DND-41 (cell line): ENCODE results near the gene ERC2.

Source experiments
- ATAC-seq: fragments of 200-7000 bp; cut with Tn5 transposase; 3 replicates; pipeline ENCODE4 v1.9.1; 2021; ENCODE audit warnings: low read depth; ENCODE audit not compliant: insufficient read depth
- DNase-seq: peaks from one replicate; pipeline ENCODE4 v3.0.0-alpha.2; 2020
- H2AFZ ChIP-seq: 2 replicates; pipeline ENCODE4 v1.6.0; 2012; ENCODE audit warnings: low read depth, low read length
- H3K27ac ChIP-seq: 2 replicates; pipeline ENCODE4 v1.5.1; 2012; ENCODE audit warnings: low read length, inconsistent platforms
- H3K27me3 ChIP-seq: fragments of 200-600 bp; sonication (generic); 2 replicates; pipeline ENCODE4 v1.6.0; 2012; ENCODE audit warnings: low read length, mild to moderate bottlenecking, inconsistent platforms; ENCODE audit not compliant: insufficient read depth, poor library complexity
- H3K36me3 ChIP-seq: 2 replicates; pipeline ENCODE4 v1.5.1; 2012; ENCODE audit warnings: low read length, inconsistent platforms; ENCODE audit not compliant: insufficient read depth
- H3K4me1 ChIP-seq: 2 replicates; pipeline ENCODE4 v1.5.1; 2012; ENCODE audit warnings: mild to moderate bottlenecking, low read length; ENCODE audit not compliant: insufficient read depth
- H3K4me2 ChIP-seq: 2 replicates; pipeline ENCODE4 v1.6.0; 2012; ENCODE audit warnings: mild to moderate bottlenecking, moderate library complexity, low read length, inconsistent platforms; ENCODE audit not compliant: insufficient read depth
- H3K4me3 ChIP-seq, 2 experiments: fragments of 200-600 bp in 1 of 2; shearing (Covaris generic) in 1 of 2; 2 replicates each; pipeline ENCODE4 v1.5.1; 2012 to 2016; ENCODE audit warnings: inconsistent platforms in 2 of 2, low read length in 2 of 2, mild to moderate bottlenecking in 2 of 2, low read depth in 1 of 2, moderate library complexity in 1 of 2
- H3K79me2 ChIP-seq: 2 replicates; pipeline ENCODE4 v1.6.0; 2012; ENCODE audit warnings: low read length, inconsistent platforms; ENCODE audit not compliant: insufficient read depth
- H3K9ac ChIP-seq: 2 replicates; pipeline ENCODE4 v1.6.0; 2012; ENCODE audit warnings: low read depth, mild to moderate bottlenecking, inconsistent platforms, low read length, moderate library complexity
- H3K9me3 ChIP-seq: 2 replicates; pipeline ENCODE4 v1.5.1; 2012; ENCODE audit warnings: low read length, moderate library complexity, mild to moderate bottlenecking, inconsistent platforms; ENCODE audit not compliant: insufficient read depth, severe bottlenecking
- H4K20me1 ChIP-seq: 2 replicates; pipeline ENCODE4 v1.6.0; 2012; ENCODE audit warnings: low read length; ENCODE audit not compliant: insufficient read depth
- CTCF ChIP-seq: IDR thresholded peaks from 2 replicates; pipeline ENCODE4 v1.5.1; 2012; ENCODE audit warnings: borderline replicate concordance, low read length, moderate library complexity, mild to moderate bottlenecking; ENCODE audit not compliant: poor library complexity, severe bottlenecking; ENCODE audit errors: extremely low read depth
- EZH2 ChIP-seq: IDR thresholded peaks from 3 replicates; pipeline ENCODE4 v1.6.1; 2012; ENCODE audit warnings: borderline replicate concordance, low read depth, mild to moderate bottlenecking, moderate library complexity, low read length, inconsistent platforms; ENCODE audit not compliant: severe bottlenecking

ERC2 gene

GRCh38 chr3:55597641-55598040 lies 870.6 kb downstream of the ERC2 start:
- H2AFZ ChIP-seq: no peak overlapping the region
- no peaks in the 10 kb centered on the region for H3K36me3 ChIP-seq
- no peak for ATAC-seq
- no peaks in the 10 kb centered on the region for H3K4me1 ChIP-seq
- no peaks in the 10 kb centered on the region for H4K20me1 ChIP-seq
- H3K9ac ChIP-seq: no peak overlapping the region
- no peak overlapping the region for H3K4me3 ChIP-seq
- H3K27me3 ChIP-seq: peaks cover 22% of the 10 kb centered on the region
- TF ChIP-seq EZH2 (no peak), CTCF (no peak)
- H3K79me2 ChIP-seq: no peaks in the 10 kb centered on the region
- no peak overlapping the region for H3K4me2 ChIP-seq
- H3K9me3 ChIP-seq: no peaks in the 10 kb centered on the region
- no peak for DNase-seq
- no peak overlapping the region for H3K27ac ChIP-seq

DNA sequence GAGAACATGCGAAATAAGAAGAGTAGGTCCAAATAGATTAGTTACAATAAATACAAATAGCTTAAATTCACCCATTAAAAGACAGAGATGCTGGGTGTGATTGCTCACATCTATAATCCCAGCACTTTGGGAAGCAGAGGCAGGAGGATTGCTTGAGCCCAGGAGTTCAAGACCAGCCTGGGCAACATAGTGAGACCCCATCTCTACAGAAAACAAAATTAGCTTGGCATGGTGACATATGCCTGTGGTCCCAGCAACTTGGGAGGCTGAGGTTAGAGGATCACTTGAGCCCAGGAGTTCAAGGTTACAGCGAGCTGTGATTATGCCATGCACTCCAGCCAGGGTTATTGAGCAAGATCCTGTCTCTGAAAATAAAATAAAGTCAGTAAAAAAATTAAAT lies 872.1 kb downstream of the ERC2 start:
- no peak for DNase-seq

GRCh38 chr3:55595420-55595819 lies 872.8 kb downstream of the ERC2 start:
- Histone ChIP-seq H3K27ac (no peak overlapping the region), H3K4me3 (no peak overlapping the region), H3K4me1 (no peaks in the 10 kb centered on the region), H3K4me2 (no peak overlapping the region), H3K36me3 (no peaks in the 10 kb centered on the region), H4K20me1 (no peaks in the 10 kb centered on the region), H3K9ac (no peak overlapping the region), H3K79me2 (no peaks in the 10 kb centered on the region), H2AFZ (no peak overlapping the region), H3K27me3 (peaks cover 12% of the 10 kb centered on the region), H3K9me3 (no peaks in the 10 kb centered on the region)
- DNase-seq: no peak
- TF ChIP-seq CTCF: no peak
- TF ChIP-seq EZH2: no peak
- ATAC-seq: no peak

More for the DNA sequence above, 872.1 kb downstream of the ERC2 start:
- Histone ChIP-seq H3K9me3 (no peaks in the 10 kb centered on the region), H3K4me1 (no peaks in the 10 kb centered on the region), H3K27ac (no peak overlapping the region), H3K4me2 (no peak overlapping the region), H3K27me3 (peaks cover 17% of the 10 kb centered on the region), H2AFZ (no peak overlapping the region), H3K36me3 (no peaks in the 10 kb centered on the region), H4K20me1 (no peaks in the 10 kb centered on the region), H3K79me2 (no peaks in the 10 kb centered on the region), H3K9ac (no peak overlapping the region), H3K4me3 (no peak overlapping the region)
- no peak for ATAC-seq
- TF ChIP-seq EZH2 (no peak), CTCF (no peak)

DNA sequence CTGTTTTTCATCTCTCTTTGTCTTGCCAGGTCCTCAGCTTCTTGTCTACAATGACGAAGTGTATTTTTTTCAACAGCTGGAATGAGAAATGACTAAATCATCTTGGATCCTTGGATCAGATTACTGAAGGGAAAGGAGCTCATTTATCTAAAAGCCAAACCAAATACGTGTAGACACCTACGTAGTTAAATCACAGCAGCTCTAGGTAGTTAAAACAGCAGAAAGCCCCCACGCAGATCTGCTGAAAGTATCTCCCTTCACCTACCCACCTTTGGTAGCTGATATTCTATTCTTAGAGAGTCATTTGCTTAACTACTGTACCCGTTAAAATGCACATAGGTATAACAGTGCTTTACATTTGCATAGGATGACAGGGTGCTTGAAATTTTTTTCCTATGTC lies 875.7 kb downstream of the ERC2 start:
- H2AFZ ChIP-seq: no peak overlapping the region
- no peak overlapping the region for H3K27ac ChIP-seq
- no peak overlapping the region for H3K9ac ChIP-seq
- DNase-seq (no peak), ATAC-seq (no peak)
- peaks cover 3% of the 10 kb centered on the region for H3K27me3 ChIP-seq
- H3K9me3 ChIP-seq: no peaks in the 10 kb centered on the region
- TF ChIP-seq CTCF (no peak), EZH2 (no peak)
- no peaks in the 10 kb centered on the region for H3K36me3 ChIP-seq
- no peaks in the 10 kb centered on the region for H3K79me2 ChIP-seq
- H3K4me2 ChIP-seq: no peak overlapping the region
- H3K4me3 ChIP-seq: no peak overlapping the region
- H3K4me1 ChIP-seq: no peaks in the 10 kb centered on the region
- no peaks in the 10 kb centered on the region for H4K20me1 ChIP-seq
